ENCODE data around the gene PLAAT1.

Gene PLAAT1

DNA sequence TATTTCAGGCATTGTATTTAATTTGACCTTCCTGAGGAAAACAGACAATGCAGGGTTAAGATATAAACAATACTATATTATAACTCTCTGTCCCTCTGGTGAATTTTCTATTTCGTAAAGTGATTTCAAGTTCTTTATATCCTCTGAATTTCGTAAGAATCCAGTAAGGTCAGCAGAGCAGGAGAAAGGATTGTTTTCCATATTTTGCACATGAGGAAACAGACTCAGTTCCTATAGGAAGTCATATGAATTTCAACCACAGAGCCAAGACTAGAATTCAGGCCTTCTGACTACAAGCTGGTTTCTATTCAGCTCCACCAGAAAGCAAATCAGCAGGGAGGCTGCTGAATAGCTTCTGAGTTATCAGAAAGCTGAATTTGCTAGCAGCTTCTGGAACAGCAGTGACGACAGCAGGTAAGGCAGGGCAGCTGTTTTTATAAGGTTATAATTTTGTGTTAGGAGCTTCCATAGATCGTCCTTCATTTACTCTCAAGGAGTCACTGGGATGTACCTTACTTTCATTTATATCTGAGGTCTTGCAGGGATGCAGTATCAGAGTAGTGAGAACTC lies 11.1 kb upstream of the PLAAT1 start:
- H3K4me3 ChIP-seq (ENCODE audit: low read depth in 1 of 2, low read length in 2 of 2): no peak overlapping the region
- no peak overlapping the region for H3K9ac ChIP-seq (ENCODE audit: low read length)
- no peaks in the 10 kb centered on the region for H3K4me1 ChIP-seq (ENCODE audit: insufficient read depth, low read length)
- no peak overlapping the region for H3K27ac ChIP-seq (ENCODE audit: low read depth, low read length)
- H3K36me3 ChIP-seq (ENCODE audit: insufficient read depth, low read length): no peaks in the 10 kb centered on the region
- no peaks in the 10 kb centered on the region for H3K27me3 ChIP-seq (ENCODE audit: control insufficient read depth in 1 of 2, insufficient read depth in 2 of 2, low read length in 2 of 2)
- no peaks in the 10 kb centered on the region for H3K9me3 ChIP-seq (ENCODE audit: low read length)

DNA sequence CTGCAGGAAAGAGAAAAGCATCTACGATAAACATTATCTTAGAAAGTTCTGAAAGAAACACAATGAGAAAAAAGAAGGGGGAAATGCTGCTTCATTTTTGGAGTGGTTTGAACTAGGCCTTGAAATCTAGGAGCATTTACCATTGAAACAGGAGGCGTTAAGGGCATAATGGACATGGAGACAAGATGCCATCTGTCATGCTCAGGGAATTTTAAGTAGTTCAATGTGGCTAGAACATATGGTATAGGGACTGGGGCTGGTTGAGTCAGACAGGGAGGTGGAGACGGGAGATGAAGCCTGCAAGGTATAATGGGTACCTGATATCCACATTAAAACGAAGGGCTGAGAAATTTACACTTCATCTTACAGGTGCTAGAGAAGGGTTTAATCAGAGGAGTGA lies 10.4 kb upstream of the PLAAT1 start:
- Histone ChIP-seq H3K4me3 (ENCODE audit: low read depth in 1 of 2, low read length in 2 of 2) (no peak overlapping the region), H3K27ac (ENCODE audit: low read depth, low read length) (no peak overlapping the region), H3K27me3 (ENCODE audit: control insufficient read depth in 1 of 2, insufficient read depth in 2 of 2, low read length in 2 of 2) (no peaks in the 10 kb centered on the region), H3K4me1 (ENCODE audit: insufficient read depth, low read length) (no peaks in the 10 kb centered on the region), H3K36me3 (ENCODE audit: insufficient read depth, low read length) (no peaks in the 10 kb centered on the region), H3K9ac (ENCODE audit: low read length) (no peak overlapping the region), H3K9me3 (ENCODE audit: low read length) (no peaks in the 10 kb centered on the region)

DNA sequence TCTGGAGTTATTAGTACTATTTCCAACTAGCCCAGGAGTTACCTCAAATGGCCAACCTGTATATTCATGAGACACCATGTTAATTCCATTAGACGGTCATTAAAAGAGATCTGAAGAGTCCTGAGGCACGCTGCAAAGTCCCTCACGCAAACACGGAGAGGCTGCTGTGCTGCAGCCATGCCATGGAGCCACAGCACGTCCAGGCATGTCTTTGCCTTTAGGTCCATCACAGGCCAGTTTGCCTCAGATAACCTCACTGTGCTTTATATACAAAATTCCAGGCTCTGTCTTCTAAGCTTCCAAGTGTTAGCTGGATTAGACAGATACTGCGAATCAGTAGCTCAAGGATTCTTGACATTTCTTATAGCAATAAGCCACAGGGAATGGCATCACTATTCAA lies 9.8 kb upstream of the PLAAT1 start:
- no peak overlapping the region for H3K27ac ChIP-seq (ENCODE audit: low read depth, low read length)
- no peaks in the 10 kb centered on the region for H3K27me3 ChIP-seq (ENCODE audit: control insufficient read depth in 1 of 2, insufficient read depth in 2 of 2, low read length in 2 of 2)
- no peaks in the 10 kb centered on the region for H3K9me3 ChIP-seq (ENCODE audit: low read length)
- H3K4me1 ChIP-seq (ENCODE audit: insufficient read depth, low read length): no peaks in the 10 kb centered on the region
- no peak overlapping the region for H3K9ac ChIP-seq (ENCODE audit: low read length)
- H3K4me3 ChIP-seq (ENCODE audit: low read depth in 1 of 2, low read length in 2 of 2): no peak overlapping the region
- no peaks in the 10 kb centered on the region for H3K36me3 ChIP-seq (ENCODE audit: insufficient read depth, low read length)

DNA sequence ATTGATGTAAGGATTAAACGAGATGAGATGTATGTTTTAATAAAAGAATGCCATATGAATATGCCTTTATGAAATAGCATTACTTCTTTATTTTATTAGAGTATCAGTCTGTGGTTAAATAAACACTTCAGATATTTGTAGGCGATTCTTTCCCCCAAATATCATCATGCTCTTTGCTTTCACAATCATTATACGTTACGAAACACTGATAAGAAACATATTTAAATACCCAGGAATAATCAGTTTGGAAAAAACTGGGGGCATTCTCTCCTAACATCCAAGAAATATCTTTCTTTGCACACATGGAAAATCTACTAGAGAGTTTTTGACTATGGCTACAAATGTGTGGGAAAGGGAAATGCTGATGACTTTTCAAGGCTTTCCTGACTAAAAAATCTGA lies 4.4 kb upstream of the PLAAT1 start:
- Histone ChIP-seq H3K27ac (ENCODE audit: low read depth, low read length) (no peak overlapping the region), H3K36me3 (ENCODE audit: insufficient read depth, low read length) (no peaks in the 10 kb centered on the region), H3K9me3 (ENCODE audit: low read length) (no peaks in the 10 kb centered on the region), H3K4me3 (ENCODE audit: low read depth in 1 of 2, low read length in 2 of 2) (no peak overlapping the region), H3K9ac (ENCODE audit: low read length) (no peak overlapping the region), H3K27me3 (ENCODE audit: control insufficient read depth in 1 of 2, insufficient read depth in 2 of 2, low read length in 2 of 2) (no peaks in the 10 kb centered on the region), H3K4me1 (ENCODE audit: insufficient read depth, low read length) (no peaks in the 10 kb centered on the region)

DNA sequence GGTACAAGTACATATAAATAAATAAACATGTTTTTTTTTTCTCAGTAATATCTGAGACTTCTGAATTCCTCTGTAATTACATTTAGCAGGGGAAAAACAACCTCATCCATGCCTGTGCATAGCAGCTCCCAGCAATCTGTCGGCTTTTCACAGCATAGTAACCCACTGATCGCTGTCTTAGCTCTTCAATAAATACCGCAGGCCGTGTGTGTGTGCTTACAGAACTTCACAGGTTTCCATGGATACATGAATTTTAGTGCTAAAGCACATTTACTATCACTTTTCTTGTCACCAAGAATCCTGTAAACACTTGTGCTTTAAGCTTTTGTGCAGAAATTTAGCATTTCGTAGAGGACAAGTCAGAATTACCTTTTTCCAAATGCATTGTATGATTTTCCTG lies 4.0 kb upstream of the PLAAT1 start:
- H3K9ac ChIP-seq (ENCODE audit: low read length): no peak overlapping the region

DNA sequence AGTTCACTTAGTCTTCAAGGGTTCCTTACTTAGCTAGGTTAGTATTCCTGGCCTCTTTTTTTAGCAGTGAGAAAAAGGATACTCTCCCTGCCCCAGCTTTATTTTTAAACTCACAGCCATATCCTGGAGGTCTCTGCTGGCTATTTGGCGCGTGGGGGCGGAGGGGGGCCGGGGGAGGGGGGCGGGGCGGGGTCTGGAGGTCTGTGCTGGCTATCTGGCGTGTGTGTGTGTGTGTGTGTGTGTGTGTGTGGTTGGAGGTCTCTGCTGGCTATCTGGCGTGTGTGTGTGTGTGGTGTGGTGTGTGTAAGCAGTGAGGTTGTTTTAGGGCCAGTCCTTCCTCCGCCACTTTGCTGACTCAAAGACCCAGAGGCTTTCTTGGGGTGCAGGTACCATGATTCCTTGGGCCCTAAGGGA lies 579 bp upstream of the PLAAT1 start:
- H3K4me3 ChIP-seq (ENCODE audit: low read depth in 1 of 2, low read length in 2 of 2): peak overlapping the region; percentile 49 to 65
- no peaks in the 10 kb centered on the region for H3K9me3 ChIP-seq (ENCODE audit: low read length)
- no peak overlapping the region for H3K9ac ChIP-seq (ENCODE audit: low read length)
- H3K36me3 ChIP-seq (ENCODE audit: insufficient read depth, low read length): no peaks in the 10 kb centered on the region
- H3K27ac ChIP-seq (ENCODE audit: low read depth, low read length): no peak overlapping the region
- no peaks in the 10 kb centered on the region for H3K27me3 ChIP-seq (ENCODE audit: control insufficient read depth in 1 of 2, insufficient read depth in 2 of 2, low read length in 2 of 2)
- H3K4me1 ChIP-seq (ENCODE audit: insufficient read depth, low read length): no peaks in the 10 kb centered on the region

More for the DNA sequence above, 4.0 kb upstream of the PLAAT1 start:
- no peaks in the 10 kb centered on the region for H3K9me3 ChIP-seq (ENCODE audit: low read length)
- H3K27me3 ChIP-seq (ENCODE audit: control insufficient read depth in 1 of 2, insufficient read depth in 2 of 2, low read length in 2 of 2): no peaks in the 10 kb centered on the region
- H3K4me3 ChIP-seq (ENCODE audit: low read depth in 1 of 2, low read length in 2 of 2): no peak overlapping the region
- H3K36me3 ChIP-seq (ENCODE audit: insufficient read depth, low read length): no peaks in the 10 kb centered on the region
- H3K27ac ChIP-seq (ENCODE audit: low read depth, low read length): no peak overlapping the region
- no peaks in the 10 kb centered on the region for H3K4me1 ChIP-seq (ENCODE audit: insufficient read depth, low read length)

DNA sequence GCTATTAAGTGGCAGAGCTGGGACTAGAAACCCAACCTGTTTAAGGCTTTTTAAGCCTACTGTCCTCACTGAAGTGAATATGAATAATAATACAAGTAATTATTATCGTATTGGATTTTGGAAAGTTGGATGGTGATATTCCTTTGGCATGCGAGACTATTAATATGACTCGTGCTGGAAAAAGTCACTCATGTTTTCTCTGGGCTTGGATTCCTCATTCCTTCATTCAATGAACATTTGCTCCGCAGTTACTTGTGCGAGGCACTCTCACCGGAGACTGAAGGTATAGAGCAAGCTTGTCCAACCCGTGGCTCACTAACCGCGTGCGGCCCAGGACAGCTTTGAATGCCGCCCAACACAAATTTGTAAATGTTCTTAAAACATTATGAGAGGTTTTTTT lies 694 bp downstream of the PLAAT1 start:
- no peaks in the 10 kb centered on the region for H3K4me1 ChIP-seq (ENCODE audit: insufficient read depth, low read length)
- no peaks in the 10 kb centered on the region for H3K9me3 ChIP-seq (ENCODE audit: low read length)
- H3K27me3 ChIP-seq (ENCODE audit: control insufficient read depth in 1 of 2, insufficient read depth in 2 of 2, low read length in 2 of 2): no peaks in the 10 kb centered on the region
- H3K36me3 ChIP-seq (ENCODE audit: insufficient read depth, low read length): no peaks in the 10 kb centered on the region
- no peak overlapping the region for H3K9ac ChIP-seq (ENCODE audit: low read length)
- no peak overlapping the region for H3K27ac ChIP-seq (ENCODE audit: low read depth, low read length)
- H3K4me3 ChIP-seq (ENCODE audit: low read depth in 1 of 2, low read length in 2 of 2): peak overlapping the region in 1 of 2 donors; percentile 26

DNA sequence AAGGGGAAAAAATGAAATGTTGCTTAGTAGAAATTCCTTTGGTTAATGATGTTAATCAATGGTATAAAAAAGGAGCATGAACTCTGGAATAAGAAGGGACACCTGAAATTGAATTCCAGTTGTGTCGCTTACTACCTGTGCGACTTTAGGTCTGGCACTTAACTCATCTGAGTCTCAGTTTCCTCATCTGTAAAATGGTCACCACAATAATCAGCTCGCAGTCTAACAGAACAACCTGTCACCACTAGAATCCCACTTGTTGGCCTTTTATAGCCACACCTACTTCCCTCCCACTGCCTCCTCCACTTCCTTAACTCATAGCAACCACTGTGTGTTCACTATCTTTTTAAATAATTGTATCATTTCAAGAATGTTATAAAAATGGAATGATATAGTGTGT lies 2.5 kb downstream of the PLAAT1 start:
- Histone ChIP-seq H3K27me3 (ENCODE audit: control insufficient read depth in 1 of 2, insufficient read depth in 2 of 2, low read length in 2 of 2) (no peaks in the 10 kb centered on the region), H3K9ac (ENCODE audit: low read length) (no peak overlapping the region), H3K4me3 (ENCODE audit: low read depth in 1 of 2, low read length in 2 of 2) (no peak overlapping the region), H3K9me3 (ENCODE audit: low read length) (no peaks in the 10 kb centered on the region), H3K4me1 (ENCODE audit: insufficient read depth, low read length) (no peaks in the 10 kb centered on the region), H3K27ac (ENCODE audit: low read depth, low read length) (no peak overlapping the region), H3K36me3 (ENCODE audit: insufficient read depth, low read length) (no peaks in the 10 kb centered on the region)

DNA sequence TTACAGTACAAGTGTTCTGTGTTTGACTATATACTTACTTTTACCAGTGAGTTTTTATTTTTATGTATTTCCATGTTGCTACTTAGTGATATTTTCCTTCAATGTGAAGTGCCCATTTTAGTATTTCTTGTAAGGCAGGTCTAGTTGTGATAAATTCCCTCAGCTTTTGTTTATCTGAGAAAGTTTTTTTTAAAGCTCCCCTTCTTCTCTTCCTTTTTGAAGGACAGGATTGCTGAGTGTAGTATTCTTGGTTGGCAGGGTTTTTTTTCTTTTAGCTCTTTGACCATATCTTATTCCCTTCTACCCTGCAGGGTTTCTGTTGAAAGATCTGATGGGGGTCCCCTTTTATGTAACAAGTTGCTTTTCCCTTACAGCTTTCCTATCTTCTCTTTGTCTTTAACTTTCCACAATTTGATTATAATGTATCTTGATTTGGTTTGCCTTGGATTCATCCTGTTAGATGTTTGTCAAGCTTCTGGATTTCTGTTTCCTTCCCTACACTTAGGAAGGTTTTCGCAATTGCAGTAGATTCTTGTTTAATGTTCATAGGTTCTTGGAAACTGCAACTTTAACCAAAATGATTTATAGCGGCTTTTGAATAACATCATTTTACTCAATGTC lies 7.9 kb downstream of the PLAAT1 start:
- H3K36me3 ChIP-seq (ENCODE audit: insufficient read depth, low read length): no peaks in the 10 kb centered on the region
- H3K9me3 ChIP-seq (ENCODE audit: low read length): peaks cover 7% of the 10 kb centered on the region
- H3K27me3 ChIP-seq (ENCODE audit: control insufficient read depth in 1 of 2, insufficient read depth in 2 of 2, low read length in 2 of 2): no peaks in the 10 kb centered on the region
- no peak overlapping the region for H3K27ac ChIP-seq (ENCODE audit: low read depth, low read length)
- H3K4me1 ChIP-seq (ENCODE audit: insufficient read depth, low read length): no peaks in the 10 kb centered on the region
- H3K4me3 ChIP-seq (ENCODE audit: low read depth in 1 of 2, low read length in 2 of 2): no peak overlapping the region
- no peak overlapping the region for H3K9ac ChIP-seq (ENCODE audit: low read length)

DNA sequence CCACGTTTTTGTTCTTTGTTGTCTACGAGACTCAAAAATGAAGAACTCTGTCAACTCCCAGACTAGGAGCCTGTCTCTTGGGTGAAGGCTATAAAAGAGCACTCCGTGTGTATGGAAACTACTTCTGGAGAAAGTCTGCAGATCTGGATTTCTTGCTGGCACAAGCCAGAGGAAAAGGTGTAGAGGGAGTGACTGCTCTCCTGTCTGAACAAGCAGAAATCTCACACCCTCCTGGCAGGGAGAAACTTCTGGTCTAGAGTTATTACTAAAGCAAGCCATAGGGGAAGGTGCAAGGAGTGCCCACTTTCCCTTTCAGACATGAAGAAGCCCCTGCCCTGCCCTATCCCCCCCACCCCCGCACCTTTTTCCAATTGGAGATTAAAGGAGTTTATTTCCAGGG lies 9.5 kb downstream of the PLAAT1 start:
- no peaks in the 10 kb centered on the region for H3K36me3 ChIP-seq (ENCODE audit: insufficient read depth, low read length)
- no peak overlapping the region for H3K27ac ChIP-seq (ENCODE audit: low read depth, low read length)
- no peak overlapping the region for H3K9ac ChIP-seq (ENCODE audit: low read length)
- no peak overlapping the region for H3K4me3 ChIP-seq (ENCODE audit: low read depth in 1 of 2, low read length in 2 of 2)
- H3K4me1 ChIP-seq (ENCODE audit: insufficient read depth, low read length): no peaks in the 10 kb centered on the region
- H3K27me3 ChIP-seq (ENCODE audit: control insufficient read depth in 1 of 2, insufficient read depth in 2 of 2, low read length in 2 of 2): no peaks in the 10 kb centered on the region
- H3K9me3 ChIP-seq (ENCODE audit: low read length): peaks cover 7% of the 10 kb centered on the region

DNA sequence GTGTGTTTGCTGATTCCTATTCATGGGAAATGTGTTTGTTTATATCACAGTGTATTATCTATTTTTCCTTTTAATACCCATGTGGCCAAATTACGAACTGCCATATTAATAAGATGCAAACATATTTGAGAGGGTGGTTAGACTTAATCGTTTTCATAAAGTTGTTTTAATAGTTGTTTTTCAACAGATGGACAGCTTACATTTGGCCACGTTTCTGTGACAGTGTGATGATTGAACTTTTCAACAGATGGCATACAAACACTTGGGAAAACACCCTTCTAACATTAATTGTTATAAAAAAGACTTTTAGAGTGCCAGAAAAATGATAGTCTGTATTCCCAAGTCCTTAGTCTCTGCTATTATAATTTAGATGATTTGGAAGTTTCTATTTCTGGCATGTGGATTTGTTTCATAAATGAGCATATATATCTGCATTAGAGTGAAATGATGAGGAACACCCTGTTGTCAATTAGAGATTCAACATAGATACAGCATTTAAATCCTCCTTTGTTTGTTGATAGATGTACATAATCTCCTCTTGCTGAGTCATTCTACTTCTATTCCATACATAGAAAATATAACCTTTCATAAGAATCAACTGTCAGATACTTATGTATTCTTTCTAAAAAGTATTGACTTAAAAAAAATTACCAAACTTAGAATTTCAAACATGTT lies 13.1 kb downstream of the PLAAT1 start:
- Histone ChIP-seq H3K4me3 (ENCODE audit: low read depth in 1 of 2, low read length in 2 of 2) (no peak overlapping the region), H3K4me1 (ENCODE audit: insufficient read depth, low read length) (no peaks in the 10 kb centered on the region), H3K9me3 (ENCODE audit: low read length) (peaks cover 7% of the 10 kb centered on the region), H3K9ac (ENCODE audit: low read length) (no peak overlapping the region), H3K27me3 (ENCODE audit: control insufficient read depth in 1 of 2, insufficient read depth in 2 of 2, low read length in 2 of 2) (no peaks in the 10 kb centered on the region), H3K36me3 (ENCODE audit: insufficient read depth, low read length) (no peaks in the 10 kb centered on the region), H3K27ac (ENCODE audit: low read depth, low read length) (no peak overlapping the region)

DNA sequence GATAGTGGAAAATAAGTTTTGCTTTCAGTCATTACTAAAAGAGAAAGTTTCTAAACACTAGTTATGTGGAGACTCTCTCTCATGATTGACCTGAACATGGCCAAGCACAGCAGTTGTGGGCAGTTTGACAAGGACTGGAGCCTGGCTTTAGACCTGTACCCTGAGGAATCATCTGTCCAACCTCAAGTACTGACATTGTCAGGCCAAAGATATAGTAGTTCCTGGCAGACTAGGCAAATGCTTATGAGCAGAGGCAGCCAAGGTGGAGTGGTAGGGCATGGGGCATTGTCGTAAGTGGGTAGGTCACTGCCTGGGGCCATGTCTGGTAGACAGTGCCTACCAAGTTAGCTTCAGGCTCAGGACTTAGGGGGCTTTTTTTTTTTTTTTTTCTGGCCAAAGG lies 20.9 kb downstream of the PLAAT1 start:
- Histone ChIP-seq H3K9ac (ENCODE audit: low read length) (no peak overlapping the region), H3K4me1 (ENCODE audit: insufficient read depth, low read length) (no peaks in the 10 kb centered on the region), H3K27ac (ENCODE audit: low read depth, low read length) (no peak overlapping the region), H3K27me3 (ENCODE audit: control insufficient read depth in 1 of 2, insufficient read depth in 2 of 2, low read length in 2 of 2) (no peaks in the 10 kb centered on the region), H3K4me3 (ENCODE audit: low read depth in 1 of 2, low read length in 2 of 2) (no peak overlapping the region), H3K36me3 (ENCODE audit: insufficient read depth, low read length) (no peaks in the 10 kb centered on the region), H3K9me3 (ENCODE audit: low read length) (no peaks in the 10 kb centered on the region)
